HG02623 (cell line): ENCODE results near the gene PTGDR.

Experiments used
- ATAC-seq: cut with Tn5 transposase; IDR thresholded peaks from one replicate; pipeline ENCODE4 v1.9.1; 2021; ENCODE audit warnings: moderate library complexity; ENCODE audit not compliant: unreplicated experiment

PTGDR gene

GRCh38 chr14:52307905-52308304 is 40.4 kb downstream of the PTGDR start:
- no peak for ATAC-seq

GRCh38 chr14:52310541-52310940 is 43.0 kb downstream of the PTGDR start:
- no peak for ATAC-seq

GRCh38 chr14:52312931-52313355 is 45.4 kb downstream of the PTGDR start:
- no peak for ATAC-seq

GRCh38 chr14:52313462-52313861 is 46.0 kb downstream of the PTGDR start:
- no peak for ATAC-seq

- peak; percentile 54 for ATAC-seq
These were observed 46.6 kb downstream of the PTGDR start, which contains the start of gene PTGER2 for GRCh38 chr14:52313903-52314594. Gene PTGER2 (plus strand): TSS chr14:52314312. CDS start chr14:52314549, 237 bp downstream.

- peak; percentile 22 for ATAC-seq
These were observed 47.3 kb downstream of the PTGDR start for GRCh38 chr14:52314595-52315354.

GRCh38 chr14:52315355-52315718 is 47.8 kb downstream of the PTGDR start:
- no peak for ATAC-seq

- ATAC-seq: no peak
These were observed 50.6 kb downstream of the PTGDR start for GRCh38 chr14:52318062-52318461.

GRCh38 chr14:52318826-52319645 is 51.5 kb downstream of the PTGDR start:
- ATAC-seq: no peak

- ATAC-seq: no peak
These were observed 52.4 kb downstream of the PTGDR start for GRCh38 chr14:52319919-52320318.

- ATAC-seq: peak; percentile 95
These were observed 57.6 kb downstream of the PTGDR start for GRCh38 chr14:52325126-52325525.

GRCh38 chr14:52325630-52326029 is 58.1 kb downstream of the PTGDR start:
- no peak for ATAC-seq
